Common myeloid progenitor, CD34-positive (primary cell): ENCODE results near the gene AOC2.
"Not testable (repeated sequence)": the region's sequence is repeated elsewhere in the genome, so short reads cannot be mapped to it uniquely, and the experiment has no call there.

Experiments
- CTCF ChIA-PET: fragments of 350-600 bp; sonication (Branson Sonifier 250); formaldehyde crosslinking; loops from one replicate; lab custom pipeline; 2021; ENCODE audit warnings: antibody characterized with exemption; lab: Charles Lee
- POLR2A ChIA-PET: fragments of 350-600 bp; sonication (Branson Sonifier 250); formaldehyde crosslinking; loops from one replicate; lab custom pipeline; 2021; ENCODE audit warnings: antibody characterized with exemption; lab: Charles Lee
- DNase-seq, 3 donors: peaks; one replicate each; pipeline versions ENCODE4 v3.0.0 to v3.0.0-alpha.2; 2013
- H3K27ac ChIP-seq, 2 experiments: 1 replicate in 1 of 2; 2 replicates in 1 of 2; pipeline ENCODE4 v1.7.0; 2013; ENCODE audit warnings: inconsistent platforms in 2 of 2, low read length in 2 of 2, mild to moderate bottlenecking in 2 of 2, low read depth in 1 of 2, moderate library complexity in 1 of 2; ENCODE audit not compliant: severe bottlenecking in 2 of 2, insufficient read depth in 1 of 2, poor library complexity in 1 of 2
- H3K27me3 ChIP-seq, 5 experiments: replicated peaks in 2 of 5; 1 replicate in 3 of 5; 2 replicates in 2 of 5; pipeline versions ENCODE4 v1.6.1 to v1.7.0; 2013; ENCODE audit warnings: low read length in 4 of 5, mild to moderate bottlenecking in 2 of 5, moderate library complexity in 2 of 5, inconsistent platforms in 1 of 5; ENCODE audit not compliant: insufficient read depth in 5 of 5, control insufficient read depth in 4 of 5
- H3K36me3 ChIP-seq, 4 experiments: 1 replicate in 2 of 4; 2 replicates in 2 of 4; pipeline versions ENCODE4 v1.6.1 to v1.7.0; 2013; ENCODE audit warnings: low read length in 3 of 4, control low read depth in 1 of 4, mild to moderate bottlenecking in 1 of 4; ENCODE audit not compliant: control insufficient read depth in 4 of 4, insufficient read depth in 4 of 4
- H3K4me1 ChIP-seq, 4 experiments: 1 replicate in 3 of 4; 2 replicates in 1 of 4; pipeline versions ENCODE4 v1.6.1 to v1.7.1; 2013; ENCODE audit warnings: low read length in 3 of 4, mild to moderate bottlenecking in 3 of 4, control low read depth in 1 of 4, inconsistent platforms in 1 of 4, moderate library complexity in 1 of 4; ENCODE audit not compliant: control insufficient read depth in 4 of 4, insufficient read depth in 4 of 4; ENCODE audit errors: control extremely low read depth in 1 of 4
- H3K4me3 ChIP-seq, 7 experiments: 1 replicate in 4 of 7; 2 replicates in 3 of 7; pipeline versions ENCODE4 v1.5.1 to v1.7.0; 2013; ENCODE audit warnings: mild to moderate bottlenecking in 7 of 7, low read length in 6 of 7, moderate library complexity in 6 of 7, inconsistent platforms in 2 of 7, low read depth in 2 of 7, control low read depth in 1 of 7; ENCODE audit not compliant: insufficient read depth in 4 of 7, control insufficient read depth in 1 of 7; ENCODE audit errors: extremely low read depth in 1 of 7
- H3K9me3 ChIP-seq, 5 experiments: 1 replicate in 4 of 5; 2 replicates in 1 of 5; pipeline versions ENCODE4 v1.6.1 to v1.7.1; 2013; ENCODE audit warnings: low read length in 4 of 5, mild to moderate bottlenecking in 2 of 5, inconsistent platforms in 1 of 5, low read depth in 1 of 5, moderate library complexity in 1 of 5; ENCODE audit not compliant: control insufficient read depth in 4 of 5, insufficient read depth in 2 of 5; ENCODE audit errors: control extremely low read depth in 1 of 5
- WGBS: methylation state at CpG from one replicate; pipeline ENCODE4 v1.1.5; 2013; ENCODE audit not compliant: insufficient coverage; 5-methylcytosine and 5-hydroxymethylcytosine counted together

The AOC2 gene

GRCh38 chr17:42865638-42866094 lies 21.3 kb downstream of the AOC2 start:
- POLR2A ChIA-PET, result interaction anchor here (0.6 kb wide), 1 partner anchor 9 kb away, joined by 3 read pairs; no protein-coding TSS in a partner anchor
- Histone ChIP-seq H3K4me1 (no peaks in the 10 kb centered on the region), H3K27me3 (no peaks in the 10 kb centered on the region), H3K4me3 (no peak overlapping the region), H3K36me3 (no peaks in the 10 kb centered on the region), H3K9me3 (peaks cover 0 to 4% (median 2%) of the 10 kb centered on the region in 5 experiments), H3K27ac (no peak overlapping the region)
- DNase-seq, result no peak
- CTCF ChIA-PET, result interaction anchor here (1.0 kb wide), 1 partner anchor 20 kb away, joined by 3 read pairs; no protein-coding TSS in a partner anchor
- 89% methylated on average over 7 of the region's 7 CpGs for WGBS

- no peak overlapping the region for H3K4me3 ChIP-seq
- no peaks in the 10 kb centered on the region for H3K27me3 ChIP-seq
- POLR2A ChIA-PET, result no interaction called here
- WGBS, result 100% methylated on average over 4 of the region's 4 CpGs
- no peaks in the 10 kb centered on the region for H3K4me1 ChIP-seq
- H3K9me3 ChIP-seq, result peaks cover 0 to 4% (median 2%) of the 10 kb centered on the region in 5 experiments
- CTCF ChIA-PET, result no interaction called here
- no peaks in the 10 kb centered on the region for H3K36me3 ChIP-seq
- no peak for DNase-seq
- H3K27ac ChIP-seq, result no peak overlapping the region
Measured at GRCh38 chr17:42866216-42866615, 21.8 kb downstream of the AOC2 start.

DNA sequence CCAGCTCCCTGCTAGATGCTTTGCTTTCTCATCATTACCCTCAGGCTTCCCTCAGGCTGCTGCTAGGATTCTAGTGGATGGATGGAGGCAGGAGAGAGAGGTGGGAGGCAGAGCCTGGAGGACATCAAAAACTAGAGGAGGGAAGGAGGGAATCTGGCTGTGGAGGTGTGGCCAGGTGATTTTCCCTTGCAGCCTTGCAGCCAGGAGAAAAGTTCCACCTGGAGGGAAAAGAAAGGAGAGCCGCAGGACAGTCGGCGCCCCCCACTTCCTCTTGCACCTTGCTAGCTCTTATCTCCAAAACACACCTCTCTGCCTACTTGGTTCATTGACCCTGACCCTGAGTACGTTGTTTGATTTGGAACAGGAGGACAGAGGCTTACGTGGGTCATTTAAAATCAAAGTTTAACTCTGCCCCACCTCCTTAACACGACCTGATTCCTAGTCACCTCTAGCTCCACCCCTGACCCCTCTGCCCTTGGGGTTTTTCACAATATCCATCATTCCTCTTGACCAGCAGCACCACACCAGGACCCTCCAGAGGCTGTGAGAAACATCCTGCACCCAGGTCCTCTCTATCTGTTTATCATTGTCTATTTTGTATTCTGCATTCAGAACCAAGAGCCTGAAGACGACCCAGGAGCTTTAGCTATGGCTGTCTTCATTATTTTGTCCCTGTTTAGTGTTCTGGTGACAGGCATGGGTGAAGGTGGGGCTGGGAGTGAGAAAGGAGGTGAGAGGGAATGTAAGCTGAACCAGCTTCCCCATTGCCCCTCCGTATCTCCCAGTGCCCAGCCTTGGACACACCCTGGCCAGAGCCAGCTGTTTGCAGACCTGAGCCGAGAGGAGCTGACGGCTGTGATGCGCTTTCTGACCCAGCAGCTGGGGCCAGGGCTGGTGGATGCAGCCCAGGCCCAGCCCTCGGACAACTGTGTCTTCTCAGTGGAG lies 22.5 kb downstream of the AOC2 start:
- CTCF ChIA-PET, result interaction anchor here (1.6 kb wide), 1 partner anchor 62 kb away, joined by 4 read pairs; no protein-coding TSS in a partner anchor
- Histone ChIP-seq H3K27ac (no peak overlapping the region), H3K9me3 (peaks cover 0 to 4% (median 3%) of the 10 kb centered on the region in 5 experiments), H3K36me3 (no peaks in the 10 kb centered on the region), H3K27me3 (no peaks in the 10 kb centered on the region), H3K4me1 (no peaks in the 10 kb centered on the region), H3K4me3 (no peak overlapping the region)
- POLR2A ChIA-PET, result no interaction called here
- DNase-seq, result no peak
- WGBS, result 91% methylated on average over 4 of the region's 12 CpGs

DNA sequence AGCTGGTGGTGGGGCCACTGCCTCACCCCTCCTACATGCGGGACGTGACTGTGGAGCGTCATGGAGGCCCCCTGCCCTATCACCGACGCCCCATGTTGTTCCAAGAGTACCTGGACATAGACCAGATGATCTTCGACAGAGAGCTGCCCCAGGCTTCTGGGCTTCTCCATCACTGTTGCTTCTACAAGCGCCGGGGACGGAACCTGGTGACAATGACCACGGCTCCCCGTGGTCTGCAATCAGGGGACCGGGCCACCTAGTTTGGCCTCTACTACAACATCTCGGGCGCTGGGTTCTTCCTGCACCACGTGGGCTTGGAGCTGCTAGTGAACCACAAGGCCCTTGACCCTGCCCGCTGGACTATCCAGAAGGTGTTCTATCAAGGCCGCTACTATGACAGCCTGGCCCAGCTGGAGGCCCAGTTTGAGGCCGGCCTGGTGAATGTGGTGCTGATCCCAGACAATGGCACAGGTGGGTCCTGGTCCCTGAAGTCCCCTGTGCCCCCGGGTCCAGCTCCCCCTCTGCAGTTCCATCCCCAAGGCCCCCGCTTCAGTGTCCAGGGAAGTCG lies 23.4 kb downstream of the AOC2 start:
- 100% methylated on average over 4 of the region's 21 CpGs for WGBS
- H3K27ac ChIP-seq, H3K4me1 ChIP-seq, H3K4me3 ChIP-seq, H3K36me3 ChIP-seq, H3K27me3 ChIP-seq, DNase-seq, POLR2A ChIA-PET, H3K9me3 ChIP-seq: not testable (repeated sequence)
- CTCF ChIA-PET, result interaction anchor here (1.6 kb wide), 1 partner anchor 61 kb away, joined by 4 read pairs; no protein-coding TSS in a partner anchor

GRCh38 chr17:42868338-42868737 lies 24.0 kb downstream of the AOC2 start:
- no peaks in the 10 kb centered on the region for H3K27me3 ChIP-seq
- no peak for DNase-seq
- POLR2A ChIA-PET, result no interaction called here
- CTCF ChIA-PET, result interaction anchor here (3.4 kb wide), 1 partner anchor 25 kb away, joined by 16 read pairs; the partner anchor contains the start of gene AOC2
- H3K4me3 ChIP-seq, result no peak overlapping the region
- no peaks in the 10 kb centered on the region for H3K36me3 ChIP-seq
- no peak overlapping the region for H3K27ac ChIP-seq
- no peaks in the 10 kb centered on the region for H3K4me1 ChIP-seq
- peaks cover 0 to 4% (median 3%) of the 10 kb centered on the region in 5 experiments for H3K9me3 ChIP-seq
- 95% methylated on average over 5 of the region's 12 CpGs for WGBS

DNA sequence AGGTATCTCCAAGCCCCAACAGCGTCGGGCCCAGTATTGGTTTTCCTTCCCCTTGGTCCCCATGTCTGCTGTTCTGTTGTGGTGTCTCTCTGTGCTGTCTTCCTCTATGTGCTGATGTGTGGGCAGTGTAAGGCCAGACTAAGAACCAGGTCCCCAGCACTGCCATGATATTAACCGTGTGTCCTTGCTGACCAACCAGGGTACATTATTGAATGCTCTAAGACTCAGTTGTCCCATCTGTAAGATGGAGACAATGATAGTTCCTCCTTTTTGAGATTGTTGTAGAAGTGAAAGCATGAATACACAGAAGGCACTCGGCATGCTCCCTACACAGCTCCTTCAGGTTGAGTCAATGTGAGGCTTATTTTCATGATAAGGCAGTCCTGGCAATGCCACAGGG lies 27.3 kb downstream of the AOC2 start:
- Histone ChIP-seq H3K4me1 (no peaks in the 10 kb centered on the region), H3K36me3 (no peaks in the 10 kb centered on the region), H3K27me3 (no peaks in the 10 kb centered on the region), H3K27ac (no peak overlapping the region), H3K9me3 (peaks cover 0 to 4% (median 3%) of the 10 kb centered on the region in 5 experiments), H3K4me3 (no peak overlapping the region)
- 100% methylated on average over 2 of the region's 4 CpGs for WGBS
- DNase-seq, result no peak
- CTCF ChIA-PET, result interaction anchor here (3.4 kb wide), 1 partner anchor 28 kb away, joined by 16 read pairs; the partner anchor contains the start of gene AOC2
- POLR2A ChIA-PET, result no interaction called here
